GM19193 (cell line): ENCODE results near the gene EXOC6.

Experiments
- POLR2A ChIP-seq: IDR thresholded peaks from 4 replicates; pipeline ENCODE4 v1.6.1; 2011; ENCODE audit not compliant: insufficient read depth, insufficient read length; ENCODE audit errors: extremely low read depth

The EXOC6 gene

GRCh38 chr10:93076871-93077270 is 228.6 kb downstream of the EXOC6 start:
- no peak for TF ChIP-seq POLR2A

DNA sequence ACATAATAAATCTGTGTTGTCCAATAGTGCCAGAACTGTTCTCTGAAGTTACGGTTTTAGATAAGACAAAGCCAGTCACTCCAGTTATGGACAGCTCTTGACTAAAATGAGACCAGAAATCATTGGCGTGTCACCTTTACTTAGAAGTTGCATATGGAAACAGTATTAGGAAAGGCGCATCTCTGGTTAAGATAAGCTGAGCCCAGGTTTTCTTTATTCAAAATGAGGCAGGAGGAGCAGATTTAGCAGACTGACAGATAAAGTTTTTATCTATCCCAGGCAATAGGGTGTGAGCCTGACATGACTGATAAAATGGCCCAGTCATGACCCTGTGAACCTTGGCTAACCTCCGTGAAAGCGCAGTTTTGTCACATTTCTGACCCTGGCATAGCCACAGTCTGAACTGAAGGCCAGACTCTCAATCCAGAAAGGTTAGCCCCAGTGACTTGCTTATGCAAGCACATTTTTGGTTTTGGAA is 229.6 kb downstream of the EXOC6 start:
- no peak for TF ChIP-seq POLR2A

DNA sequence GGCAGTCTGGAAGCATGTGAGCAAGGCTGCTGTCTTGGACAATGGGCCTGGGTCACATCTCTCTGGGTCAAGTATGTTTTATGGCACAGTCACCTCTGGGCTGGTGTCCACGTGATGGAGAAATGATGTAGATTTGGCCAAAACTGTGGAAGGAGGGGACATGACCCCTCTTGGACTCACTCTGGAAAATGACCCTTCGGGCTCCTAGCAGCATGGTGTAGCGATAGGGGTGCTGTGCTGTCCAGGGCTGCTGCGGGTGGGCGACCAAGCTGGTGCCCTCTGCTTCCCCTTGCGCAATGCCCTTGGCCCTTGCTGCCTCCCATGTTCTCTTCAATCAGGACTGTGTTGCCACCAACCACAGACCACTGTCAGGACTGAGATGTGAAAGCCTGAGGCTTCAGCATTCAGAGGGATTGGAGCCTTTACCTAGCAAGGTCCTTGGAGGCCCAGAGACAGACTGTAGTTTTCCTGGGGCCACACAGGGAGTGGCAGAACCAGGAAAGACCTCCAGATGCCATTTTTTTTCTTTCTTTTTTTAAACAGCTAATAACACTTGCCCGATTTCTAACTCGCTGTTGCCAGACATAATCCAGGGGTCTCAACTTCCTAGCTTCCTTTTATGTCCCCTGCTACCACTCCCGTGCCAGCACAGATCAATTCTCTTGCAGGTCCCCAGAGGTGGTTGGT is 231.5 kb downstream of the EXOC6 start:
- no peak for TF ChIP-seq POLR2A

DNA sequence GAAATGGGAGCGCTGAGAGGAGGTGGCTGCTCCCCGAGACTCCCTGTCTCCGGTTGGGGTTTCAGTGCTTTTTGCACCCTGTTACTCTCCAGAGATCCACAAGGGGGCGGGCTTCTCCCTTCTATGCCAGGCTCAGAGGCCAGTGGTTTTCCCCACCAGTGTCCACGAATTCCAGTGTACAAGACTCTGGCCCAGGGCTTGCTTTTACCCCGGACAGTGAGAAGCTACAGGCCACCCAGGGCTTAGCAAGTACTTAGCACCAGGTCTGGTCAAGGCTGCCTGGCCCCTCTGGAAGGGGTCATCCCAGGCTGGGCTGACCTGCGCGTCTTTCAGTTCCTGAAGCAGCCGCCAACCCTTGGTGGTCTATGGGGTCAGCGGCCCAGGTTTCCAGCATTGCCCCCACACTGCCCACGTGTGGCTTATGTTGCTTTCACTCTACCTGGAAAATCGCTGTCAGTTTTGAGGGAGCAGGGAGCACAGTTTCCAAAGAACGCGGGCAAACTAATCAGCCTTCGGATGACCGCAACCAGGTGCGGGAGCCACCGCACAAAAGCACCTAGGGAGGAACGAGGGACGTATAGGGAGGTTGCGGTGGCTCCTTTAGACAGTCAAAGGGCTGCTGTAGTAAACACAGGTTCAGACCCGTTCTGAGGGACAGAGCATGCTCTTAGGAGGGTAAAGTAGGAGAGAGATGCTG is 232.2 kb downstream of the EXOC6 start:
- no peak for TF ChIP-seq POLR2A

- TF ChIP-seq POLR2A = no peak
Measured at GRCh38 chr10:93081318-93081717, 233.0 kb downstream of the EXOC6 start.

DNA sequence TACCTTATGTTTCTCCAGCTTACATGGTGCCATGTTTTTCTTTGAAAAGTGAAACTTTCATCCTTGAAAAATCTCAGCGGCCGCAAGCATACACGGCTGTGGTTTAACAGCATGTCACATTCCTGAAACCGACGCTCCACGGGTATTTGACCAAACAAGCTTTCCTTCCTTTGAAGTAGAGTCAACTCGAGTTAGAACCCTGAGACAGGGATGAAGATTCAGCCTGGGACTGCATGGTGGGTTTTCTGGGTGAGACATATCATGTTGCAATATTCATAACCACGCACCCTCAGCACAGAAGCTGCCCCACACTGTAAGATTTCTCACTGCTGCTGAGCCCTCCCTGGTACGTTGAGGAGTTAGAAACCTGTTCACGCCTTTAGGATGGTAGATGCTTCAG is 233.5 kb downstream of the EXOC6 start:
- no peak for TF ChIP-seq POLR2A

- no peak for TF ChIP-seq POLR2A
Measured at GRCh38 chr10:93083743-93084539, 235.6 kb downstream of the EXOC6 start.

DNA sequence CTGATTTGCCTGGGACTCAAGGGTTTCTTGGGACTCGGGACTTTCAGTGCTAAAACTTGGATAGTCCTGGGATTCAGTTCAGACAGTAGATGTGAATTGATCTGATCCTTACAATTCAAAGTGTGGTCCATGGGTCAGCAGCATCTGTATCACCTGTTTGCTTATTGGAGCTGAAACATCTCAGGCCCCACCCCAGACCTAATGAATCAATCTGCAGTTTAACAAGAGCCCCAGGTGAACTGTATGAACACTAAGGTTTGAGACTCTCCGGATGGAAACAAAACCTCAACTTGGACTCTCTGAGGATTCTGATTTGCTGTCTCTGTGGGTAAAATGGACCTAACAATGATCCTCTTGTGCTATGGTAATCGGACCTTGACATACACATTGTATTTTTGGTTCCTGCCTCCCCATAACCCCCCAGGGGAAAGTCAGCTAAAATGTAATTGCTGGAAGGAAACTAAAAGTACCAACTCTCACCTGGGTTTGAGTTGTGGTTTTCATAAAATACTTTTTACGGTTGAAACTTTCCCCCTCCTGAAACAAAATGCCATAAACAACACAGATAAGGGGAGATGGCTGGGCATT is 237.0 kb downstream of the EXOC6 start:
- TF ChIP-seq POLR2A = no peak

- no peak for TF ChIP-seq POLR2A
Measured at GRCh38 chr10:93086289-93086688, 238.0 kb downstream of the EXOC6 start.

DNA sequence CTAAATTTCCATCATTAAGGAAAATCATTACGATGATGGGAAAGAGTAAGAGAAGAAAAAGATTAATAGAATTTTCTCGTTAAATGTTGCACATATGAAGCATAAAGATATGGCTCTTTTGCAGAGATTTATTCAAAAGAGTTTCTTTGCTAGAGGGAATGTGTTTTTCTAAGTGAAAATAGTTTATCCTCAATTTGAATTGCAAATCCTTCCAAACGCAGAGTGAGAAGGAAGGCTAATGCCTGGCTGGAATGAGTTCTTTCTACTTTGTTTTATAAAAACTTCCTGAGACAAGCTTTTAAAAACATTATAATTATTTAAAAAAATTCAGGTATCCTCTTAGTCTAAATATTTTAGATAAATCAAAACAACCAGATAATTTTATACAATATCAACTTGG is 239.5 kb downstream of the EXOC6 start:
- no peak for TF ChIP-seq POLR2A

DNA sequence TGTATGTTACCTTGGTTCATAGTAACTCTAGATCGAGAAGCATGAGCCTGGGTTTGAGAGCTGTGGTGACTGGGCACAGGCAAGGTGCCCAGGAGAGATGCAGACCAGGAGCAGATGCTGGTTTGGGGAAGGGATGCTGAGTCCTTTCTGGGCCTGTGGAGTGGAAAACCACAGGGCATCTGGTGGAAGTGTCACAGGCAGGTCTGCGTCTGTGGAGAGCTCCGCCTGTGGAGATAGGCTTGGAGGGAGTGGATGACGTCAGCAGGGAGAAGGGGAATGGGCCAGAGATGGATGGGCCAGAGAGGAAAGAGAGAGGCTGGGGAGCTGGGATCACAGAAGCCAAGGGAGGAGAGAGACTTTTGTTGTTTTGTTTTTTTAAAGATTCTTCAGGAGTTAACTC is 240.1 kb downstream of the EXOC6 start:
- no peak for TF ChIP-seq POLR2A

GRCh38 chr10:93090619-93091018 is 242.3 kb downstream of the EXOC6 start:
- TF ChIP-seq POLR2A = no peak

DNA sequence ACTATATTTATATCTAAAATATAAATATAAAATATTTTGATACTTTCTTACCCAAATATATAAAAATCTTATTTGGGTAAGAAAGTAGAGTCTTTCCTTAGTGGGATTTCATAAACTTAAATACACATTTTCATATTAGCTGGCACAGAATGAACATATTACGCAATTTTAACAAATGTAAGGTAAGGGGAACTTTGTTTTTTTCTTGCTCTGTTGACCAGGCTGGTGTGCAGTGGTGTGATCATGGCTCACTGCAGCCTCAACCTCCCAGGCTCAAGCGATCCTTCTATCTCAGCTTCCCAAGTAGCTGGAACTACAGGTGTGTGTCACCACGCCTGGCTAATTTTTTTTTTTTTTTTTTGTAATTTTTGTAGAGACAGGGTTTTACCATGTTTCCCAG is 243.6 kb downstream of the EXOC6 start:
- TF ChIP-seq POLR2A = no peak

- no peak for TF ChIP-seq POLR2A
Measured at GRCh38 chr10:93095225-93095624, 246.9 kb downstream of the EXOC6 start.

DNA sequence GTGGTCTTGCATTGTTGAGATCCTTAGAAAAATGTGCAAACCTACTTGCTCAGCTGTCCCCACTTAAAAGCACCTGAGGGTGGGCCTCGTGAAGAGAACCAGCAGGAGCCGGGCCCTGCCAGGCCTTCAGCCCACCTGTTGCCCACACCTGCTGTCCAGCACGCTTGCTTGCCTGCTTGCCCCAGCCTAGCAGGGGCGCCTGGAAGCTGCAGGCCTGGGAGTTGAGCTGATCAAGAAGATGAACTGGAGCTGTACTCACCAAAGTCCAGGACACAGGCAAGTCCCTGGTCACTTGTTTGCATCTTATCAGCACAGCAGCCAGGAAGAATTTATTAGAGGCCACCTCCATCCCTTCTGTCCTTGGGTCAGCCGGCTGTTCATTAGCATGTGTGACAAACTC is 248.6 kb downstream of the EXOC6 start:
- TF ChIP-seq POLR2A = no peak

- no peak for TF ChIP-seq POLR2A
Measured at GRCh38 chr10:93097386-93097785, 249.1 kb downstream of the EXOC6 start.

DNA sequence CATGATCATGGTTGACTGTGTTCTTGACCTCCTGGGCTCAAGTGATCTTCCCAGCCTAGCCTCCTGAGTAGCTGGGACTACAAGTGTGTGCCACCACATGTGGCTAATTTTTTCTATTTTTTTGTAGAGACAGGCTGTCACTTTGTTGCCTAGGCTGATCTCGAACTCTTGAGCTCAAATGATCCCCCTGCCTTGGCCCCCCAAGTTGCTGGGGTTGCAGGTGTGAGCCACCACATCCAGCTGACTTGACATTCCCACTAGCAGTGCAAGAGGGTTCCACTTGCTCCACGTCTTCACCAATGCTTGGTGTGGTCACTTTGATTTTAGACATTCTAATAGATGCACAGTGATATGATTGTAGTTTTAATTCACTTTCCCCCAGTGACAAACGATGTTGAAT is 250.5 kb downstream of the EXOC6 start:
- TF ChIP-seq POLR2A = no peak
